Left kidney (tissue), 8 donors: ENCODE results near the gene TNNC1. TPM values are rescaled to one million over a fixed set of nuclear protein-coding genes. Genes with fewer than 3 reads are reported as not detected.

Experiments used
- DNase-seq: peaks from one replicate; pipeline ENCODE4 v3.0.0-alpha.2; 2013
- long read RNA-seq, 8 donors: transcript quantifications; one replicate each; lab custom pipeline, GENCODE V29; 2026
- polyA plus RNA-seq: library from polyadenylated mRNA; unstranded; fragments of 120-200 nt; gene quantifications from one replicate; pipeline ENCODE4 v1.2.1, GENCODE V29; 2013; ENCODE audit not compliant: insufficient read length

Gene TNNC1
- 6.2 TPM for polyA plus RNA-seq
- long read RNA-seq, donor 1, transcript TNNC1-201 (6 exons, 714 nt): major isoform, 9 of 136 reads
- long read RNA-seq, donor 1, partial matches to known transcripts: 114 of 136 reads
- long read RNA-seq, donor 1, other reads (novel, unspliced or antisense): 13 of 136 reads
- long read RNA-seq, donor 2, partial matches to known transcripts: 0 of 3 reads
- long read RNA-seq, donor 2, other reads (novel, unspliced or antisense): 0 of 3 reads
- long read RNA-seq, donor 3, transcript TNNC1-201 (6 exons, 714 nt): major isoform, 5 of 5 reads
- long read RNA-seq, donor 3, partial matches to known transcripts: 0 of 5 reads
- long read RNA-seq, donor 3, other reads (novel, unspliced or antisense): 0 of 5 reads
- long read RNA-seq, donor 4: 0 reads
- long read RNA-seq, donor 5, transcript TNNC1-201 (6 exons, 714 nt): major isoform, 8 of 8 reads
- long read RNA-seq, donor 5, partial matches to known transcripts: 0 of 8 reads
- long read RNA-seq, donor 5, other reads (novel, unspliced or antisense): 0 of 8 reads
- long read RNA-seq, donor 6, partial matches to known transcripts: 0 of 4 reads
- long read RNA-seq, donor 6, other reads (novel, unspliced or antisense): 0 of 4 reads
- long read RNA-seq, donor 7, transcript TNNC1-201 (6 exons, 714 nt): major isoform, 7 of 7 reads
- long read RNA-seq, donor 7, partial matches to known transcripts: 0 of 7 reads
- long read RNA-seq, donor 7, other reads (novel, unspliced or antisense): 0 of 7 reads
- long read RNA-seq, donor 8, partial matches to known transcripts: 0 of 5 reads
- long read RNA-seq, donor 8, other reads (novel, unspliced or antisense): 0 of 5 reads

- no peak for DNase-seq
Measured at GRCh38 chr3:52453496-52454249, at the start of gene TNNC1. TNNC1 (minus strand) TSS chr3:52454041; CDS start chr3:52454015, 26 bp downstream.

- no peak for DNase-seq
Measured at GRCh38 chr3:52502808-52503350, 49.0 kb upstream of the TNNC1 start.

GRCh38 chr3:52502001-52502400 is 48.2 kb upstream of the TNNC1 start:
- DNase-seq: no peak

- no peak for DNase-seq
Measured at GRCh38 chr3:52501046-52501445, 47.2 kb upstream of the TNNC1 start.

- no peak for DNase-seq
Measured at GRCh38 chr3:52498137-52499054, 44.6 kb upstream of the TNNC1 start.

GRCh38 chr3:52495777-52496602 is 42.1 kb upstream of the TNNC1 start:
- DNase-seq: no peak

GRCh38 chr3:52494886-52495495 is 41.1 kb upstream of the TNNC1 start, which contains the start of gene STAB1:
STAB1 (plus strand) TSS chr3:52495338; CDS start chr3:52495414, 76 bp downstream.
- DNase-seq: no peak

GRCh38 chr3:52494445-52494844 is 40.6 kb upstream of the TNNC1 start:
- no peak for DNase-seq

GRCh38 chr3:52493232-52494017 is 39.6 kb upstream of the TNNC1 start:
- DNase-seq: no peak

GRCh38 chr3:52492059-52492458 is 38.2 kb upstream of the TNNC1 start:
- DNase-seq: no peak

GRCh38 chr3:52490939-52491526 is 37.2 kb upstream of the TNNC1 start:
- no peak for DNase-seq

- DNase-seq: no peak
Measured at GRCh38 chr3:52490035-52490938, 36.4 kb upstream of the TNNC1 start.

- DNase-seq: no peak
Measured at GRCh38 chr3:52489453-52489852, 35.6 kb upstream of the TNNC1 start.

GRCh38 chr3:52488746-52489145 is 34.9 kb upstream of the TNNC1 start:
- no peak for DNase-seq

GRCh38 chr3:52487788-52488691 is 34.2 kb upstream of the TNNC1 start:
- no peak for DNase-seq
